Measurements from ENCODE around the gene PLEKHG3. TPM values are rescaled to one million over a fixed set of nuclear protein-coding genes. Genes with fewer than 3 reads are reported as not detected.
A peak's percentile ranks its signal among the peaks of the same experiment; 100 is the strongest.

PLEKHG3 gene
- total RNA-seq, 1 donor from 2014 or later = 39.6 TPM

DNA sequence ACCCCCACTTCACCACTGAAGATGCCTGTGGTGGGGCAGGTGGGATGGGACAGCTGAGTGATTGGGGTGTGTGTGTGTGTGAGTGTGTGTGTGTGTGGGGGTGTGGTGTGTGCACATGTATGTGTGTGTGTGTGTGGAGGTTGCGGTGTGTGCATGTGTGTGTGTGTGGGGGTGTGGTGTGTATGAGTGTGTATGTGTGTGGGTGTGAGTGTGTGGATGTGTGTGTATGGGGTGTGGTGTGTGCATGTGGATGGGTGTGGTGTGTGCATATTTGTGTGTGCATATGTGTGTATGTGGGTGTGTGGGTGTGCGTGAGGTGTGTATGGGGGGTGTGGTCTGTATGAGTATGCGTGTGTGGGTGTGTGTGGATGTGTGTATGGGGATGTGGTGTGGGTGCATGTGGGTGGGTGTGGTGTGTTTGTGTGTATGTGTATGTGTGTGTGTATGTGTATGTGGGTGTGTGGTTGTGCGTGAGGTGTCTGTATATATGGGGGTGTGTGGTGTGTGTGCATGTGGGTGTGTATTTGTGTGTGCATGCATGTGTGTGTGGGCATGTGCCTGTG is 61.6 kb downstream of the PLEKHG3 start:
- DNase-seq = no peak

DNA sequence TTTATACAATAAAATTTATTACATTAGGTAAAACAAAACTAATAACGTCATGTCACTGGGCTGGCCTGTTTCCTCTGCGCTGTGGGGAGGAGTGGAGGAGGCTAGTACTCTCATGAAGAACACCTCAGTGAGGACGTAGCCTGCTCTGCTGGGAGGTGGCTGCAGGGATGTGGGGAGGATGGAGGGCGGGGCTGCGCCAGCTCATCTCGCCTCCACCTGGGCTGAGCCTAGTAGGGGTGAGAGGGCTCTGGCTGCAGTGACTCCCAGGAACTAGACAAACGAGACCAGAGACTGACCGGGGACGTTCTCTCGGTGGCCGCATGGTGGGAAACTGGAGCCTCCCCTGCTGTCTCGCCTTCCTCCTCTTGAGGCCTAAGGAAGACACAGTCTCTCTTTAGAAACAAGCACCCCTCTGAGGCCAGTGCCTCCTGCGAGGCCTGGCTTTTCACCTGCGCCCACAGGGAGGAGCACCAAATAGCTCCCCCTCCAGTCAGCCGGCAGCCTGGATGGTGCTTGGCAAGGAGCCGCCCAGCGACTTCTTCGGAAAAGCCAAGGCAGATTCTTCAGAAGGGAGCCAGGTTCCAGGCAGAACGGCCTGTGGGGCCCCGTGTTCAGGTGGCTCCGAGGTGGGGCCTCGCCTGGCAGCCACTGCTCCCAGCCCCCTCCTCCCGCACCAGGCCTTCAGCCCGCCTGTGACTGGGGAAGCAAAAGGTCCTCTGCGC is 62.4 kb downstream of the PLEKHG3 start:
- no peak for DNase-seq

DNA sequence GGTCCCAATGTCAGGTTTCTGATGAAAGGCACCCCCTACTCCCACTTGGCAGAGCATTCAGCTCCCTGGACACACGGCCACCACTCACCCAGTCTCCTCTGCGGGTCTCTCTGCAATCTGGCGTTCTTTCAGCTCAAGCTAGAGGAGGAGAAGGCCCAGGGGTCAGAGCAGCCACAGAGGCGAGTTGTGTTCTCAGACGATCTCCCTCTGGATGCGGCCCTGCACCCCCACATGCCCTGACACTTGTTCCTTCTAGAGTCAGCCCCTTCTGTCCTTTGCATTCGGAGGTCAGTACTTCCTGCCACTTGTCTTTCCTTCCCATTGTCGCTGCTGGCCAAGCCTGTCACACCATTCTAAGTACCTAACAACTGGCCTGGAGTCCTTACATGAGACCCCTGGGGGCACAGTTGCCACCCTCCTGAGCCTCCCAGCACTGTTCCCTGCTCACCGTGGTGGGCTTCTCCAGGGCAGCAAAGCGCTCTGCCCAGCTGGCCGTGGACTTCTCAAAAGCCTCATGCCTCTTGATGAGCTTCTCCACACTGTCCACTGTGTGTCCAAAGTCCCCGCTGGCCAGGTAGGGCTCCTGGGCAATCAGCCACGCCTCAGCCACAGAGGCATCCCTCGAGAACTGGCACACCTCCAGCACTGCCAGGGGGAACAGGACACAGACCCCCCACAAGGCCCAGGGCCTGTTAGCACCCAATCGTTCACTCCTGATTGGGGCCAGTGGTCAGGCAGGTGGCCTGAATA is 63.2 kb downstream of the PLEKHG3 start:
- DNase-seq = no peak

DNA sequence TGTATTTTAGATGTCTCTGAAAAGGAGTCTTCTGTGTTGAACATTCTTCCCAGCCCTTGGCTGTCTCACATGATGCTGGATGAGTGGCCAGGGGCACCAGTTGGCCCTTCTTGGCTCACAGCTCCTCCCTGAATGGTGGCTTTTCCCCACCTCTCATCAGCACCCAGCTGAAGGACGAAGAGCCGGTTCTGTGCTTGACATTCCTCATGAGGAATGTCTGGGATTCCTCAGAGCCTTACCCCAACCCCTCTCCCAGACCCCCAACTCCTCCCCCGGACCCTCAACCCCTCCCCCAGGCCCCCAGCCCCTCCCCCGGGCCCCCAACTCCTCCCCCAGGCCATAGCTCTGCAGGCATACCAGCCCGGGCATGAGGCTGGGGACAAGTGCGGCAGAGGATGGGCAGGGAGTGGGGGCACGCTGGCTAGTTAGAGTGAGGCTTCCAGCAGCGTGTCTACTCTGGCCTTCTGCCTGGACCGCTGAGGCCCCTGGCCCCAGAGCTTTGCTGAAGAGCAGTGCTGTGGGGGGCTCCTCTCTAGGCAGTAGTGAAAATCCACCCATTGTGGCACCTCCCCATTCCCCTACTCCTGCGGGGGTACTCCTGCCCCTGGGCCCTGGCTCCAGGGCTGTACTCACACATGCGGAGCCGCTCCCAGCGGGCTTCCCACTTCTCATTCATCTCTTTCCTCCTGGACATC is 64.3 kb downstream of the PLEKHG3 start:
- DNase-seq = no peak

DNA sequence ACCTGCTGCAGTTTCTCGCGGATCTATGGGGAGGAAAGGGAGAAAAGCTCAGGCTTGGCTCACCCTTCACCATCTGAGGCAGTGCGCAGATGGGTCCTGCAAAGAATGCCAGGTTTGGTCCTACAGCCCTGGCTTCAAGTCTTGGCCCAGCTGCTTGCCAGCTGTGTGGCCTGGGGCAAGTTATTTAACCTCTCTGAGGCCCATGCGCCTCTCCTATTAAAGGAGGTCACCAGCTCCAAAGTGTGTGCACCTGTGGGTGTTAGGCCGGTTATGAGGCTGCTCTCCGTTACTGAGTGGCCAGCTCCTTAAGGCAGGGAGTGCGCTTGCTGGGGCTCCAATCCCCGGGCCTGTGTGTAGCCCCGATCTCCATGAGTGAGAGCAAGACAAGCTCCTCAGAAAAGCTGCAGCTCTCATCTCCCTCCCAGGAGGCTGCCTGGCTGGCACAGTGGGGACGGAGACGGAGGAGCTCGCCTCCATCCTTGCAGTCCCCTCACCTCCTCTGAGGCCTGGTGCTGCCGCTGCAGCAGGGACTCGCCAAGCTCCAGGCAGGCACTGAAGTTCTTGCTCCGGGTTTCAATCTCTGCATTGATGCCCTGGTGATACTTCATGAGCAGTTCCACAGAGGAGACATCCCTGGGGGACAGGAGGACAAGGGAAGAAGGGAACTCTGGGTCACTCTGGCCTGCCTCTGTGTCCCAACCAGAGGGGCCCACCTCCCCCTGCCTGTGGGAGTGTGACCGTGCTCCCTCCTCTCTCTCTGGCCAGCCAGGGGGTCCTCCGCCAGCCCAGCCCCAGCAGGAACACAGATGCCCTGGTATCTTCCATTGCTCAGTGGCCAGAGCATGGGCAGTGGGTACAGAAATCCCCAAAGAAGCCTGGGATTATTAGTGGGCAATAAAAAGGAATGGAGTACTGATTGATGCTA is 65.1 kb downstream of the PLEKHG3 start:
- DNase-seq = no peak

DNA sequence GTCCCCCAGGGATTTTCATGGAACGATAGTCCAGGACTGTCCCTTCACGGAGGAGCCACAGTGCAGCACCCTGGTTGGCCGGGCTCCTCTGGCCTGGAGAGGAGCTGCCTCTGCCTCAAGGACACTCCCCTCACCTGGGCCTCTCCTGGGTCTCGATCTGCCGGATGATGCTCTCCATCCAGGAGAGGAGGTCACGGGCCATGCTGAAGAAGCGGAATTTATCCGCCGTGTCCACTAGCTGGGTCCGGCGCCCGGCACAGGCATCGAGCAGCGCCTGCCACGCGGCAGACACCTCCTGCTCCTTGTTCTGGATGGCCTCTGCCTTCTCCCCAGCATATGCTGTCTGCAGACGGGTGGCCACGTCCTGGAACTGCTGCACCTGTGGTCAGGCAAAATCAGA is 66.5 kb downstream of the PLEKHG3 start:
- no peak for DNase-seq

DNA sequence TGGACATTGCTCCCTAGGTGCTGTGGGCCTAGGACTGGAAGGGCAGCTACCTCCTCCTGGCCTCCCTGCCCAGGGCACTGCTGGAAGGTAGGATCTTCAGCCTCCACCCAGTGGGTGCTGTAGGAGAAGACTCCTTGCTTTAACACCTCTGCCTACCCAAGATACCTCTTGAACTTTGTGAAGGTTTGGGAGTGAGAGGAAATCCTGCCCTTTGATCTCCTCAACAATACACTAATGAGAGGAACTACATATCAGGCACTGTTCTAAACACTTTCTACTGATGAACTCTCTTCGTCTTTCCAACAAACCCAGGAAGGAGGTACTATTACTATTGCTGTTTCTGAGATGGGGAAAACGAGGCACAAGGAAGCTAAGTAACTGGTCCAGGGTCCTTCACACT is 66.9 kb downstream of the PLEKHG3 start:
- DNase-seq = no peak

DNA sequence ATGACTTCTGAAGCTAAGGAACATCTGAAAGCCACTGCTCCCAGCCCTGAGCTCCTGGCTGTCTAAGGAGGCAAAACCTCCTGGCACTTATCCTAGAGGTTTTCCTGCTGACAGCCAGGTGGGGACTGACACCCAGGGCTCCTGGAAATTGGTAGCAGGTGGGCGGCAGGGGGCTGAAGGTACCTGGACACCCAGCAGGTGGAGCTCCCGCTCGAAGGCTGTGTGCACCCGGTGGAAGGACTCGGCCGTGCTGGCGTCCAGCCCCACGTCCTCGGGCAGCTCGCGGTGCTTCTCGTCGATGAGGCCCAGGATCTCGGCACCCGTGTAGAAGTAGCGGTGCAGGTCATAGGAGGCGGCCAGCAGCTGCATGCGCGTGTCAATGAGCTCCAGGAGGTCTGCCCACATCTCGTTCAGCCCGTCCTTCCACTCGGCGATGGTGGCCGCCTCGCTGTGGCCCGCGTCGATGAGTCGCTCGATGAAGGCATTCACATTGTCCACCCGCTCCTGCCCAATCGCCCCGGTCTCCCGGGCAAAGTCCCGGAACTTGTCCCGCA is 68.2 kb downstream of the PLEKHG3 start:
- DNase-seq = no peak

DNA sequence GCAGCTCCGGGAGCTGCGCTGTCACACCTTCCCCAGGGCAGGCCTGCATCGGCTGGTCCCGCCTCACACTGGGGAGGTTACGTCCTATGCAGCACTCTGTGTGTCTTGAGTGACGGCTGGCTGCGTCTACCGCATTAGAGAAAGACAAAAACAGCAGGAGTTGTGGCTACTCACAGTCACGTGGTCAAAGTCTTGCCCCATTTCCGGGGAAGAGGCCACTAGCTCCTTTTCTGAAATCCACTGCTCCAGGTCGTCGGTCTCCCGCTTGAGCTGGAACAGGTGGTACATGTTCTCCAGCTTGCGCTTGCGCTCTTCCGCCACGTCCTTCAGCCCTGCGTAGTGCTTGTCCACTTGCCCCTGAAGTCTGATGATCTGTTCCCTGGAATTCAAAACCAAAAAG is 68.8 kb downstream of the PLEKHG3 start:
- DNase-seq = no peak

DNA sequence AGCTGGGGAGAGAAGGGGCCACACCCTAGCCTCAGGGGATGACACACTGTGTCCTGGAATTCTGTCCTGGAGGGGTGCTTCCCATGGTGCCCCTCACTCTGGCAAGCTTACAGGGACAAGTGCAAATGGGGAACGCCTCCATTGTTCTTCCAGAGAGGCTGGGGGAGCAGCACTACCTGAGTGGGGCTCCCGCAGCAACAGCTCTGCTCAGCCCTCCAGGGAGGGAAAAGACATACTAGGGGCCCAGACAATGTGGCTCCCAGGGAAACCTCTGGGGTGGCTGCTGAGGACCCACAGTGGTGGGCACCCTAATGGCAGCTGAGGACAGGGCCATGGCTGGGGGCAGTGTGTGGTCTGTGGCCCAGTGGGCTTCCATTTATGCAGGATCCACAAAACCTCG is 69.4 kb downstream of the PLEKHG3 start:
- no peak for DNase-seq

DNA sequence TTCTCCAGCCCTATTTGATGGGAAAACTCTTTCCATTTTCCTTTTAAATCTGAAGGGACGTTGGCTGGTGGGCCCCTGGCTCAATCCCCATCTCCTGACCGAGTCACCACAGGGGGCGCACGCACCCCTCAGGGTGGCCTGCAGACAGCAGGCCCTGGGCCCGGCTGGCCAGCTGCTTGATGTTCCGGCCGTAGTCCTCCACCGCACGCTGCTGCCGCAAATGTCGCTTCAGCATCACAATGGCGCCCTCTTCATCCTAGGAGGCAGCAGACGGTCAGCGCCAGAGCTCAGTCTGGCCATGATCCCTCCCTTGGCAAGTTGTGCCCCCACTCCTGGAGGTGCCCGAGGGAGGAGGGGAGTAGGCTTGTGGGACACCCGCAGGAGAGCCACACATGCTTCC is 70.0 kb downstream of the PLEKHG3 start:
- no peak for DNase-seq

DNA sequence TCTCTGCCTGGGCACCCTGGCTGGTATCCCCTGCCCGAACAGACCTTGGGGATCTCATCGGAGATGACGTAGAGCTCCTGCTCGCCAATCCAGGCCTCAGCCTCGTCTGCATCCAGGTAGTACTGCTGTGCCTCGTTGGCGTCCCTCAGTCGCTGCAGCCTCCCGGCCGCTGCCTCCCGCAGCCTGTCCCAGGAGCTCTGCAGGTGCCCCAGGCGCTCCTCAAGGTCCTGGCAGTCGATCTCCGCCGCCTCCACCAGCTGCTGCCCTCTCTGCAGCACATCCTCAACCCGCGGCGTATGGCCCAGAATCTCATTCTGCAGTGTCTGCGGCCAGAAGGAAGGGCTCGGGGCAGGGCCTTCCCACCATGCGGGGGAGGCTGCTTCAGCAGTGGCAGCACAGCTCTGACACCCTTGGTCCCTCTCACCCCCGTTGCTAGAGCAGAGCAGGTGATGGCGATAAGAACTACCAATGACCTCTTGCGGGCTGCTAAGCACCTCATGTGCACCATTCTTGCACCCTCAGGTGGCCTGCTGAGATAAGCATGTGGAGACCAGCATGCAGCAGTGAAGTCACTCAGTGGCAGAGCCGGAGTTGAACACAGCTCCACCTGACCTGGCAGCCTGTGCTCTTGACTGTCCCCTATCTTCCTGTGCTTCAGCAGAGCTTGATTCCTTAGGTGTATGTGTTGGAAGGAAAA is 71.0 kb downstream of the PLEKHG3 start:
- no peak for DNase-seq

DNA sequence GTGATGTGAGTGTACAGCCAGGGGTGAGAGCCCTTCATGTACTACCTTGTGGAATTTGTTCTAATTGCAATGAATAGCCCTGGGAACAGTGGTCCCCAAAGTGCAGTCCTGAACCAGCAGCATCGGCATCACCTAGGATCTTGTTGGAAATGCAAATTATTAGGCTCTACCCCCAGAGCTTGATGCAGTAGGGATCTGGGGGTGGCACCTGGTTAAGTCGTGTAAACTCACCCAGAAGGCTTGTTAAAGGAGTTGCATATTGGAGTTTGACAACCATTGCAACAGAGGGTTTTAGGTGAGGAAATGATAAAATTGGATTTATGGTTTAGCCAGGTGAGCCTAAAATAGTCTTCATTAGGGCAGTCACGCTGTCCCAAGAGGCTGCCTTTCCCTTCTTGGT is 73.2 kb downstream of the PLEKHG3 start:
- DNase-seq = no peak

DNA sequence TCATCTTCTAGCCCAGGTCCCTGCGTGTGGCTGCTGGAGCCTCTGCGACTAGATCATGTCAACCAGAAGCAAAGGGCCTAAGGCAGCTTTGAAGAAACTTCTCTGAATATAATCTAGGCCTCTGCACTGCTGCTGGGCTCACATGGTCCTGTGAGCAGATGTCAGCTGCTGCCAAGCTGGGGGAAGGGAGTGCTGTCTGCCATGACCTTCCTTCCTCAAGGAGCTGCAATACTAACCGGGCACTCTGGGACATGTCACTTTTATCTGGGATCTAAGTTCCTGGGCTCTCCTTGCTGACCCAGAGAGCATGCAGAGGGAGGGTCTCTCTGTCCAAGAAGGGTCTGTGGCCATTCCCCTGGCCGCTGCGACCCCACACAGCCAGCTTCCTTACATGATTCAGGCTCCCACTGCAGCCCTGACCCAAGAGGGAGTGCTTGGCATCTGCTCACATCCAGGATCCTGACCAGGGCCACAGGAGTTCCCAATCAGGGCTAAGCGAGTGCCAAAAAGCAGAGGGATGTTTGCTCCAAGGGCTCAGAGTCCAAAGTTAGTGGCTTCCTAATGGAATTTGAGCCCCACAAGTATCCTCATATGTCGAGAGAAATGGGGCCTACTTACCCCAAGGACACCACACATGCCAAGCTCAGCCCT is 74.0 kb downstream of the PLEKHG3 start:
- DNase-seq = no peak

DNA sequence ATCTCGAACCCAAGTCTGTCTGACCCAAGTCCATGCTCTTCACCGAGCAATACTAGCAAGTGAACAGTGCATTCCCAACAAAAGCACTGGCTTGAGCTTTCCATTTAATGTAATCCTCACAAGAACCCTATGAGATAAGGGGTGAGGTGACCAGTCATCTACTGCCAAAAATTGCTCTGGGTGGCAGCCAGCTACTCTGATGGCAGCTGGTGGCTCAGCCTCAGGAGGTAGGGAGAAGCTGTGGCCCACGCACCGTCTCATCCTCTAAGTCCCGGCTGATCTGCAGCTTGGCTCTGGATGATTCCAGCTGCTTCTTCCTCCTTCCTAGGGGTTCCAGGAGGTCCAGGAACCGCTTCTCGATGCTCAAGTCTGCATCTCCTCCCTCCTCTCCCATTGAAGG is 75.2 kb downstream of the PLEKHG3 start:
- no peak for DNase-seq

DNA sequence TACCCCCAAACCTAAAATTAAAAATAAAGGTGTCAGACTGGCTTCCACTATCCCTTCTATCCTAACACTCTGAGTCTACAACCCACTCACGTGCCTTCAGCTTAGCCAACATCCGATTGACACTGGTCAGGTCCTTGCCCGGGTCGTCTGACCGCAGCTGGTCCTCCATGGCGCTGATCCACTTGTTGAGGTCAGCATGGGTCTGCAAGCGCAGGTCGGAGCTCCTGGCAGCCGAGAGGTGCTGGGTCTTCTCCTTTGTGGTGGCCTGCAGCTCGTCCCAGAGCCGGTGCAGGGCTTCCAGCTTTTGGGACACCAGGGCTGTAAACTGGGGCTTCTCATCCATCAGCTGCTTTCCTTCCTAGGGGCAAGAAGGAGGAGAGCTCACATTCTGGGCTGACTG is 78.0 kb downstream of the PLEKHG3 start:
- DNase-seq = no peak

DNA sequence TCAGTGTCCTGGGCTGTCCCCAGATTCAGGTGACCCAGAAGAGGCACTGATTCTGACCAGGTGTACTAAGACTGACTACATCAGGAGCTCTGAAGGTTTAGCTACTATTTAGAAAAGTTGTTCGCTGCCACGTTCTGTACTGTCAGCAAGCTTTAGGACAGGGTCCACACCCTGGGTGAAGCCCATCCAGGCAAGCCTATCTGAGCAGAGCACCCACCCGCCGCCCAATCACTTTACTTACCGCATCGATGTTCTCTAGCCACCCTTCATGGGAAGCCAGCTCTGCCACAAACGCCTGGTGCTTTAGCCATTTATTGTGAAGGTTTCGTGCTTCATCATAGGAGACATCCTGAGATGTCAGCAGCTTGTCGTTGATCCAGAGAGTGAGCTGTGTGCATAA is 79.8 kb downstream of the PLEKHG3 start:
- no peak for DNase-seq

DNA sequence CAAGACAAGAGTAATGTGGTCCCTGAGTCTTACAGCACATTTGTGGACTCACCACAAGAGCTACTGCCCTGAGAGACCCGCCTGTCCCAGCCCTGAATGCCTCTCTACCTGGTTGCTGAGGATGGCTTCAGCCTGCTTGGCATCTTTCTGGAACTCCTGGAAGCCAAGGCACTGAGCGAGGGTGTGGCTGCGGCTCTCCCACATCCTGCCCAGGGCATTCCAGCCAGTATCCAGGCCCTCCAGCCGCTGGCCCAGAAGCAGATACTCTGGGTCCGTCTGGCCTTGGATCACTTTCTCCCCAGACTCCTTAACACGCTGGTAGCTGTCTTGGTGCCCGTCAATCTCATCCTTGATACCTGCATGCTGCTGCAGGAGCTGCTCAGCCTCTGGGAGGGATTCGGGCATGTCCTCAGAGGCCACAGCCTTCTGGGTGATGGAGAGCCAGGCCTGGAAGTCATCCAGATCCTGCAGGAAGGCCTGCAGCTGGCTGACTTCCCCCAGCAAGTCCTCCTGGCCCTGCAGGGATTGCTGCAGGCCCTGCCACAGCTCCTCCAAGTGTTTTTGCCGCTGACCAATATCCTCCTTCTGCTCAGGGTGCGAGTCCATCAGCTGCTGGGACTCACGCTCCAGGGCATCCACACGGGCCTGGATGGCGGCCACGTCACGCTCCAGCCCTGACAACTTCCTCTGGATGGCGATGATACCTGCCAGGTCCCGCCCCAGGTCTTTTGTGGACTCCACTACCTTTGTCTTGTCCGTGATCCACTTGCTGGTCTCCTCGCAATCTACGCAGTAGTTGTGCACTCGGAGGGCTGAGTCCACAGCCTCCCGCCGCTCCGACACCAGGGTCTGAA is 82.3 kb downstream of the PLEKHG3 start:
- no peak for DNase-seq

DNA sequence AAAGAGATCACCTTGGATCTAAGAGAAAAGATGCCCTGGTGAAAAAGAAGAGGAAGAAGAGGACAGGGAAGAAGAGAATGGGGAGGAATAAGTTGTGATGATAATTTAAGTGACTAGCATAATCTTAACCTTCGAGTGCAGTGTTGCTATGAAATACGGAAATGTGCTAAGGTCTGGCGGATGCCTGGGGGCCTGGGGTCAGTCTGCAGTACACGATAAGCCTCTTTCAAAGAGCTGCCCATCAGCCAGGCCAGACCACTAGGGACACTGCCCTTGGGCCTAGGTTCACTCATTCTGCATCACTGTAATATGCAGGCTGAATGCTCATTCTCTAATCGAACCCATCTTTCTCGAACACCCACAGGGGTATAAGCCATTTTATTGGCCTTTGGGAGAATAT is 83.4 kb downstream of the PLEKHG3 start:
- no peak for DNase-seq

DNA sequence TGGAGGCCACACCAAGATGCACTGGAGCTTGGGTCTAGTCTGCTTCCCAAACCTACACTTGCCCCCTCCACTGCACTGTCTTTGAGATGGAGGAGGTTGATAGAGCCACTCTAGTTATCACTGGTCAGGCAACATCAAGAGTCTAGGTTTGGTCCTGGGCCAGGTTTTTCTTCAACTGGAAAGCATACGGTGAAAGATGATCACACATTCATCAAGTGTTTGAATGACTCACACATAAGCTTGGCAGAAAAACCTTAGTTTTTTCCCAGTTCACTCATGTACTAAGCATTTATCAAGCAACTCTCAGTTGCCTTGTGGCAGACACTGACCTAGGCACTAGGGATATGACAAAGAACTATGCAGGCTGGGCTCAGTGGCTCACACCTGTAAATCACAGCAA is 84.5 kb downstream of the PLEKHG3 start:
- peak; percentile 13 for DNase-seq

Data from skin of body (tissue), 2 donors.